Stimulated activated CD4-positive, alpha-beta T cell treated with anti-CD3 and anti-CD28 coated beads, Interleukin-2, amount 100 ng/mL, for 48 hours (primary cell): Measurements from ENCODE around the gene STOM.

ENCODE experiments used
- DNase-seq, 2 donors: peaks; one replicate each; pipeline ENCODE4 v3.0.0-alpha.2; 2020

Gene STOM

GRCh38 chr9:121344184-121344583 lies 25.9 kb downstream of the STOM start:
- DNase-seq = no peak

DNA sequence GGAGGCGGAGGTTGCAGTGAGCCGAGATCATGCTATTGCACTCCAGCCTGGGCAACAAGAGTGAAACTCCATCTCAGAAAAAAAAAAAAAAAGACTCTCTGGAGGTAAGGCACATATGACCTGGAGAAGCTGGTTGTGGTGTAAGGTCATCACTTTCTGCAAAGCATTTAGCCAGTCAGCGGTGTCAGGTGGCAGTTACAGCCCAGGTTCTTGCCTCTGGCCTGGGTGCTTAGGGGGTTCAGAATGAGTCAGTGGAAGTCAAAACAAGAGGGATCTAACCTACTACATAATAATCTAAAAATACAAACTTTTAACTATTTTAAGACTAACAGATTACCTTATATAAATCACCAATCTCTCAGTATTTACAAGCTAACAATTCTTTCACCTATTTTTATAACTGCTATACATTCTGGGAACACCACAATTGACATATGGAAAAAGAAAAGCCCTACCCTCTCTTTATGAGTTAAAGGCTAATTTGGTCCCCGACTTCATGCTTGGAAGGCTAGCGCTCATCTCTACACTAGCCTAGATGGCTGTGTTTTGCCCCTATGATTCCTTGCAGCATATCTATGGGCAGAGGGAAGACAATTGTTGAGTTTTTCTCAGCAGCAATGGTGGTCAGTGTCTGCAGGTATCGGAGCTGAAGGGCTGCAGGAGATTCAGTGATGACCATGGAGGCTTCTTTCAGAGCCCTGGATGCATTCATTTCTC lies 29.2 kb downstream of the STOM start:
- DNase-seq = no peak

DNA sequence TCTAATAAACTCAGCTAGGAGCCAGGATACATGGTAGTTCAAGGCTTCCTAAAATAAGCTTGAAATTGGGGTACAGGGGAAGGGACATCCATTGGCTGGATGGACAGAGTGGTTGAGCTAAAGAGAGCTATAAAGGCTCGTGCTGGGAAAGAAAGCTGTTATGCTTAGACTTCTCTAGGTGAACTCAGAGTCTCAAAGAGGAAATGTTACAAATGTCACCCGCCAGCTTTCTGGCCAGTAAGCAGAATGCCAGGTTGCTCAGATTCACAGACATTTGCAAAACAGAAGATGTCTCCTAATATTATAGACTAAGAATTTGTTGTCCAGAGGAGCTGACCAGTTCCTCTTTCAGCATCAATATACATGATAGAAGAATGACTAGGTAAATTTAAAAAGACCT lies 30.6 kb downstream of the STOM start:
- no peak for DNase-seq

DNA sequence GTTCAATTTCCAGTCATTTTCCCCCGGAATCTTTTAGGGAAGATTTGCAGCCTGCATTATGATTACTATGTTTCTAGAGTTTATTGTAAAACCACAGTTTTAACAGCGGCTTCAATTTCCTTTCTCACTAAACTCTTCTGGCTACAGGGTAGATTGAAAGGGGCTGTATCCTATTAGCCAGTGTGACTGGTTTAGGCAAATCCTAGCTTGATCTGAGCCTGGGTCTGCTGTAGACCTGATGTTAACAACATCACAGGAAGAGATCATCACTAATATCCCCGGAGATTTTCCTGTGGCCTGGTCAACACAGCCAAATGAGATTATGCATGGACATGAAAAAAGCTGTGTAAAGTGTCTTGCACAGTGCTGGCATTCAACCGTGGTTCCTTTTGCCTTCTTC lies 33.4 kb downstream of the STOM start:
- no peak for DNase-seq

DNA sequence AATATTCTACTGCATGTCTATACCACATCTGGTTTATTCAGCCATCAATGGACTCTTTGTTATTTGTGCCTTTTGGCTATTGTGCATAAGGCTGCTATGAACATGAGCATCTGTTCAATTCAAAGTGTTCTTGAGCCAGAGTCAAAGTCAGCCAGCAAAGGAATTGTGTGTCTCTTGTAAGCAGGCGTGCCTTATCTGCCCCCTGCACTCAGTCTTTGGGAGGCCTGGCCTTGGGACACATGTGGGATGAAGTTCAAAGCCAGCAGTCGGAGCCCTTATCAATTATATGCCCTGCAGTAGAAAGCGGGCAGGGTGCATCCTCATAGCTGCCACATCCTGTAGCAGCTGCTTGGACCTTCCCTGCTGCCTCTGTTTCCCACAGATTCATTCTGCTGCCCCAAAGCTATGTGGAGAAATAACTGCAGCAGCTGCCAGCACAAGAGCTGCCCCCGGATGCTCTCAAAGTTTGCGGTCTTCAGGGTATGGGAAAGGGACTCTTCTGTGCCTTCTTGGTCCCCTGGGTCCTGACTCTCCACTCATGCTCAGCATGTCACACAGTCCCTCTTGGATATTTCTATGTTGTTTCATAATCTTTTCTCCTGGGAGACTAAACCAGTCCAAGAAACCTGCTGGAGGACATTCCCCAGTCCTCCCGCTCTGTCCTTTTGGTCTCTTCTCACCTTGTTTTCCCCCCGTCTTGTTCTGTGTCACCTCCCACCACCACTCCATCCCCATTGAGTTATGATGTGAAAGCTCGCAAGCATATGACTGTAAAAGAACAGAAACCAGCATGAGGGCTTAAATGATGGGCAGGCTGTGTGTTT lies 35.9 kb downstream of the STOM start:
- no peak for DNase-seq

GRCh38 chr9:121331992-121332685 lies 37.9 kb downstream of the STOM start:
- no peak for DNase-seq

GRCh38 chr9:121331549-121331948 lies 38.5 kb downstream of the STOM start:
- DNase-seq = no peak

DNA sequence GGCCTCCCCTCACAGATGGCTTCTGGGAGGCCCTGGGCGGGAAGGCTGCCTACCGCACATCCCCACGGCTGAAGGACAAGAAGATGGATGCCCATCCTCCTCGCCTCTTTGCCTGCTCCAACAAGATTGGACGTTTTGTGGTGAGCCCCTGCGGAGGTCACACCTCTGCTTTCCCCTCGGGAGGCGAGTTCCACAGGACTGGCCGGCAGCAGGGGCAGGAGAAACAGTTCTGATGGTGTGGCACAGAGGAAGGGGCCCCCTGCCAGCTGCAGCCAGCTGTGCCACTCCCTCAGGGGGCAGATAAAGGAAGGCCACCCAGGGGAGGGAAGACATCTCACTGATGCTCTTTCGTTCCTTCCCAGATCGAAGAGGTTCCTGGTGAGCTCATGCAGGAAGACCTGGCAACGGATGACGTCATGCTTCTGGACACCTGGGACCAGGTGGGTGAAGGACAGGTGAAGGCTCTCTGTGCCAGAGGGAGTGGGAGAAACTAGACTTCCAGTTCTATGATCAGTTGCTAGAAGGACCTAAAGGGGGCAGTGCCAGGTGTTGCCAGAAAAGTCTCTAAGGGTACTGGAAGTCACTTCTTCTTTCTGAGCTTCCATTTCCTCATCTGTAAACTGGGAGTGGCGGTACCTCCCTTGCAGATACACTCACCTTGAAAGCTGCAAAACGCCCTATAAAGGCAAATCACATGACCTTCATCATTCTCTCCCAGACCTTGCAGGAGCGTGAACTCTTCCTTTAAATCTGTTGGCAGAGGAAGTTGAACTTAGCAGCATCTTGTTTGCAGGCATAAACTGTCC lies 41.0 kb downstream of the STOM start:
- DNase-seq = no peak

DNA sequence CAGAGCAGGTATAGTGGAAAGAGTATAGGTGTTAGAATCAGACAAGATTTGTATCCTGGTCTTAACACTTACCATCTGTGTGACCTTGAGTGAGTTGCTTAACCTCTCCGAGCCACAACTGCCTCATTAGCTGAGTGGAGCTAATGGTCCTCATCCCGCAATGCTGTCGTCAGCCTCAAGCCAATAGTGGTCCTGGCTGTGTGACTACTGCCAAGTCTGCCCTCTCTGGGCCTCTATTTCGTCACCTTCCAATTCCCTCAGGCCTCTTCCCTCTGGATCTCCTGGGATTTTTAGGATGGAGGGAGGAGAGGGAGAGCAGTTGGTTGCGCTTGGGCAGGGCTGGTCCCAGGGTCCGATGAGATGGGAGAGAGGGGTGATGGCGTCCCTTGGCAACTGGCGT lies 41.6 kb downstream of the STOM start:
- no peak for DNase-seq

- no peak for DNase-seq
Observed at GRCh38 chr9:121326901-121327613, 43.0 kb downstream of the STOM start.

DNA sequence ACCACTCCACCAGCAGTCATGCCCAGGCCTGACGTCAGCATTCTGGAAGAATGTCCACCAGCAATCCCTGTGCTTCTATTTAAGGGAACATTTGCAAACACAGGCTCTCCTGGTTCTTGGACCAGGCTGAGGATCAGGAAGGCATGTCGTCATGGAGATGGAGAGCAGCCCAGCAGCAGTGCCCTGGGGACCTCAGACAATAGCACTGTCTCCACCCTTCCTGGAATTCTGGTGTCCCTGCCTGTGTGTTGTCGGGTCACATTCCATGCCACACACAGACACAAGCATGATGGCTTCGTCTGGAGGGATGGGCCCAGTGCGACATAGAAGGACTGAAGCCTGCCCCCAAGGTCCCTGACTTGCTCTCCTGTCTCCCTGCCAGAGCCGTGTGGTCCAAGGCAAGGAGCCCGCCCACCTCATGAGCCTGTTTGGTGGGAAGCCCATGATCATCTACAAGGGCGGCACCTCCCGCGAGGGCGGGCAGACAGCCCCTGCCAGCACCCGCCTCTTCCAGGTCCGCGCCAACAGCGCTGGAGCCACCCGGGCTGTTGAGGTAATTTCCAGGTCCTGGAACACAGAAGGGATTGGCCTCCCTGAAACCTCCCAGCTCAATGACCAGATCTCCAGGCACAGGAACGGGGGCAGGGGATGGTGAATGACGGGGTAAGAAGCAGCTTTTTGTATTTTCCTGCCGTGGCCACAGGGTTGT lies 43.8 kb downstream of the STOM start:
- no peak for DNase-seq

DNA sequence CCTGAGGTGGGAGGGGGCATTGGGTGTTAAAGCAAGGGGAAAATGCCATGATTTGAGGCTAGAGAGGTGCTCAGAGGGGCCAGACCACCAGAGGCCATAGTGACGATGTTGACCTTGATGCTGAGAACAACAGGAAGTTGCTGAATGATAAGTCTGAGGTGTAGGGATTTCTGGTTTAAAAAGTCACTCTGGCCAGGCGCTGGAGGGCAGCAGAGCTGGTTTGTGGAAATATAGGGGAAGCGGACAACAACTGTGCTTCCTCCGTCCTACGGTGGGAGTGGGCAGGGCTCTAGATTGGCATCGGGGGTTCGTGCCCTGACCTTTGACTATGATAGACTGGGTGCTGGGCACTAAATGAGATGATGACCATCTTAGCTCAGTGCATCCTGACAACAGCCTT lies 44.7 kb downstream of the STOM start:
- no peak for DNase-seq

GRCh38 chr9:121324755-121325154 lies 45.3 kb downstream of the STOM start:
- no peak for DNase-seq

GRCh38 chr9:121324316-121324715 lies 45.7 kb downstream of the STOM start:
- no peak for DNase-seq

- no peak for DNase-seq
Observed at GRCh38 chr9:121323449-121324151, 46.5 kb downstream of the STOM start.

- DNase-seq = no peak
Observed at GRCh38 chr9:121322737-121323448, 47.2 kb downstream of the STOM start.

DNA sequence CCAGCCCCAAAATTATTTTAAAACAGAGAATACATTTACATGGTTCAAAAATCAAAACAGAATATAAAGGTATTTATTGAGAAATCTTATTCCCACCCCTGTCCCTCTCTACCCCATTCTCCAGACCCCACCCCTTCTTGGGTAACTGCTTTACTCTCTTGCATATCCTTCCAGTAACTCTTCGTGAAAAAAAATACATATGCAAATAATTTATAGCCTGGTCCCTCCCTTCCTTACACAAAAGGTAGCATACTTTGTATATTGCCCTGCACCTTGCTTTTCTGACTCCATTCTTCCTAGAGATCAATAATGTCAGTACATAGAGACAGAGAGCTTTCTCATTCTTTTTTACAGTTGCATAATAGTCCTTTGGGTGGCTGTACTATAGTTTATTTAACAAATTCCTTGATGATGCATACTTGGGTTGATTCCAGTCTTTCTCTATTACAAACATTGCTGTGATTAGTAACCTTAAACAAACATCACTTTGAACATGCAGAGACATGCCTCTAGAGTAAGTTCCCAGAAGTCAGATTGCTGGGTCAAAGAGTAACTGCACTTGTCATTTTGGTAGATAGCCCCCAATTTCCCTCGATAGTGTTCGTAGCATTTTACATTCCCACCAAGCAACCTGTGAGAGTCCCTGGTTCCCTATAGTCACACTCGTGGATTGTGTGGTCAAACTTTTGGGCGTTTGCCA lies 47.9 kb downstream of the STOM start:
- no peak for DNase-seq

GRCh38 chr9:121321016-121321503 lies 49.0 kb downstream of the STOM start:
- DNase-seq = no peak

DNA sequence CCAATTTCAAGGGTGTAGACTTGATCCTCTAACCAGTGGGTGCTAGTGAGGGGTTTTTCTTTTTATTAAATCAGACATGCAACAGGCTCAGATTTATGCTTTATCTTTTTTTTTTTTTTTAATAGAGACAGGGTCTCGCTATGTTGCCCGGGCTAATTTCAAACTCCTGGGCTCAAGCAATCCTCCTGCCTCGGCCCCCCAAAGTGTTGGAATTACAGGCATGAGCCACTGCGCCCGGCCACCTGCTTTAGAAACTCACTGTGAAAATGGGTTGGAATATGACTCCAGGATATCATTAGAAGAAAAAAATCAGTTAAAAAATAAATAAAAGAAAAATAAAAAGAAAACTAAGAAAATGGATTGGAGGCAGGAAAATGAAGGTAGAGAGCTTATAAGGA lies 50.7 kb downstream of the STOM start:
- no peak for DNase-seq
